Ectodermal cell (in vitro differentiated cells): ENCODE results near the gene STKLD1.
"Not testable (repeated sequence)": the region's sequence is repeated elsewhere in the genome, so short reads cannot be mapped to it uniquely, and the experiment has no call there.

Source experiments
- H3K27ac ChIP-seq: 2 replicates; pipeline ENCODE4 v1.7.0; 2013; ENCODE audit warnings: mild to moderate bottlenecking, low read depth, low read length; ENCODE audit not compliant: insufficient read depth, poor library complexity, severe bottlenecking
- H3K27me3 ChIP-seq: 2 replicates; pipeline ENCODE4 v1.7.0; 2013; ENCODE audit warnings: mild to moderate bottlenecking, low read length; ENCODE audit not compliant: insufficient read depth, control insufficient read depth, poor library complexity, severe bottlenecking
- H3K36me3 ChIP-seq: one replicate; pipeline ENCODE4 v1.7.0; 2013; ENCODE audit warnings: low read length; ENCODE audit not compliant: control insufficient read depth, insufficient read depth
- H3K4me1 ChIP-seq: one replicate; pipeline ENCODE4 v1.7.0; 2013; ENCODE audit warnings: low read length; ENCODE audit not compliant: control insufficient read depth, insufficient read depth
- H3K4me3 ChIP-seq: 2 replicates; pipeline ENCODE4 v1.7.0; 2013; ENCODE audit warnings: low read depth, low read length, control low read depth; ENCODE audit not compliant: insufficient read depth
- H3K9me3 ChIP-seq: 2 replicates; pipeline ENCODE4 v1.7.0; 2013; ENCODE audit warnings: mild to moderate bottlenecking, low read length, moderate library complexity; ENCODE audit not compliant: control insufficient read depth
- WGBS, 2 experiments: methylation state at CpG; one replicate each; pipeline ENCODE4 v1.1.7; 2013; ENCODE audit warnings: missing lambda C conversion rate in 2 of 2; 5-methylcytosine and 5-hydroxymethylcytosine counted together

The STKLD1 gene

GRCh38 chr9:133334161-133334560, 42.0 kb upstream of the STKLD1 start:
- Histone ChIP-seq H3K27me3 (no peaks in the 10 kb centered on the region), H3K9me3 (no peaks in the 10 kb centered on the region), H3K27ac (no peak overlapping the region), H3K36me3 (peaks cover 33% of the 10 kb centered on the region), H3K4me3 (no peak overlapping the region), H3K4me1 (peaks cover 11% of the 10 kb centered on the region)
- WGBS, 2 experiments: 83 to 85% methylated on average over 6 of the region's 6 CpGs

- Histone ChIP-seq H3K36me3 (peaks cover 34% of the 10 kb centered on the region), H3K4me3 (peak overlapping the region; percentile 83), H3K4me1 (peaks cover 11% of the 10 kb centered on the region)
- WGBS, 2 experiments: 86 to 89% methylated on average over 11 of the region's 11 CpGs
- not testable (repeated sequence) for H3K27me3 ChIP-seq, H3K27ac ChIP-seq, H3K9me3 ChIP-seq
These were observed 41.3 kb upstream of the STKLD1 start for GRCh38 chr9:133334888-133335287.

- 7% methylated on average over 70 of the region's 70 CpGs for WGBS, 2 experiments
- H3K4me1 ChIP-seq: peaks cover 11% of the 10 kb centered on the region
- H3K36me3 ChIP-seq: peaks cover 41% of the 10 kb centered on the region
These were observed 40.0 kb upstream of the STKLD1 start, which contains the start of gene SURF6 for GRCh38 chr9:133335924-133336811. Gene SURF6, minus strand, starts transcription at chr9:133336188. Its CDS starts 56 bp downstream, at chr9:133336132.

GRCh38 chr9:133339641-133340040, 36.5 kb upstream of the STKLD1 start:
- no peaks in the 10 kb centered on the region for H3K9me3 ChIP-seq
- WGBS, 2 experiments: 94 to 95% methylated on average over 5 of the region's 5 CpGs
- H3K4me1 ChIP-seq: peaks cover 10% of the 10 kb centered on the region
- no peak overlapping the region for H3K27ac ChIP-seq
- H3K4me3 ChIP-seq: no peak overlapping the region
- no peaks in the 10 kb centered on the region for H3K27me3 ChIP-seq
- peaks cover 43% of the 10 kb centered on the region for H3K36me3 ChIP-seq

More at GRCh38 chr9:133335924-133336811, 40.0 kb upstream of the STKLD1 start, which contains the start of gene SURF6:
- no peaks in the 10 kb centered on the region for H3K9me3 ChIP-seq
- H3K27ac ChIP-seq: no peak within 1 kb of the TSS
- no peaks in the 10 kb centered on the region for H3K27me3 ChIP-seq
- H3K4me3 ChIP-seq: peak within 1 kb of the TSS; percentile 83

- Histone ChIP-seq H3K36me3 (peaks cover 50% of the 10 kb centered on the region), H3K4me1 (peaks cover 4% of the 10 kb centered on the region), H3K27ac (no peak overlapping the region), H3K9me3 (no peaks in the 10 kb centered on the region), H3K4me3 (no peak overlapping the region), H3K27me3 (no peaks in the 10 kb centered on the region)
- WGBS, 2 experiments: 96 to 97% methylated on average over 3 of the region's 3 CpGs
These were observed 35.9 kb upstream of the STKLD1 start for GRCh38 chr9:133340256-133340655.

DNA sequence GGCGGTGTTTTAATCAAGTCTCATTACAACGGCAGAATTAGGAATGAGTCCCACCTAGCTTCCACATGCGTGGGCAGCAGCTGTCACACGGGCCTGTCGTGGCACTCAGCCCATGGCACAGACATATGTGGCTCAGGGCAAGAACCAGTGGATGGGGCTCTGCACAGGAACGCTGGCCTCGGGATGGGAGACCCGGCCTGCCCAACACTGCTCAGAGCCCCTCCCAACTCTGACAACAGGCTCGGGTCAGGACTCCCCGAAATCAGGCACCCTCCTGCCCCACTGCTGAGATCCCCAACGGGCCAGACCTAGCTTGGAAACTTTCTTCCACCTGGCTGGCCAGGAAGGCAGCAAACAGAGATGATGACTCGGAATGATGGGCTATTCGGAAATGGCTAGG, 35.2 kb upstream of the STKLD1 start:
- Histone ChIP-seq H3K4me1 (peaks cover 4% of the 10 kb centered on the region), H3K27ac (no peak overlapping the region), H3K4me3 (no peak overlapping the region), H3K36me3 (peaks cover 56% of the 10 kb centered on the region), H3K9me3 (no peaks in the 10 kb centered on the region), H3K27me3 (no peaks in the 10 kb centered on the region)
- WGBS, 2 experiments: 96% methylated on average over 13 of the region's 13 CpGs

GRCh38 chr9:133341369-133342068, 34.6 kb upstream of the STKLD1 start:
- Histone ChIP-seq H3K27me3 (no peaks in the 10 kb centered on the region), H3K36me3 (peaks cover 56% of the 10 kb centered on the region), H3K9me3 (no peaks in the 10 kb centered on the region), H3K4me1 (peaks cover 5% of the 10 kb centered on the region), H3K27ac (no peak overlapping the region), H3K4me3 (no peak overlapping the region)
- 94 to 97% methylated on average over 15 of the region's 15 CpGs for WGBS, 2 experiments

GRCh38 chr9:133342069-133342406, 34.1 kb upstream of the STKLD1 start:
- WGBS, 2 experiments: 78 to 79% methylated on average over 12 of the region's 12 CpGs
- Histone ChIP-seq H3K4me3 (no peak overlapping the region), H3K9me3 (no peaks in the 10 kb centered on the region), H3K27me3 (no peaks in the 10 kb centered on the region), H3K36me3 (peaks cover 56% of the 10 kb centered on the region), H3K4me1 (peaks cover 7% of the 10 kb centered on the region), H3K27ac (no peak overlapping the region)

DNA sequence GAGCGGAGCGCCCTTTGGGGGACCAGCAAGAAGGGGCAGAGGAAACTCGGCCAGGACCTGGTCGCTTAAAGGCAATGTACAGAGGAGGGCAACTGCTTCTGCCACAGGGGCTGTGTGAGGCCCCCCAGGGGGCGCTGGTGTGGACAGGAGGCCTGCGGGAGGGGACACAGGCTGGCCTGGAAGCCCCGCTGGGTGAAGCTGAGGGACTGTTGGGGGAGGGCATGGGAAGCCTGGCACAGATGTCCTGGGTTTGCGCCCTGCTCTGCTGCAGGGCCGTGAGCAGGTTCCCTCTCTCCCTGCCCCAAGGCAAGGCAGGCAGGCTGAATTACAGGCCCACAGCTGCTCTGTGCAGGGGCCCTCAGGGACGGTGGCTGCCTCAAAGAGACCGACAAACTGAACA, 33.6 kb upstream of the STKLD1 start:
- Histone ChIP-seq H3K27me3 (no peaks in the 10 kb centered on the region), H3K27ac (no peak overlapping the region), H3K9me3 (no peaks in the 10 kb centered on the region), H3K36me3 (peaks cover 56% of the 10 kb centered on the region), H3K4me1 (peaks cover 7% of the 10 kb centered on the region), H3K4me3 (no peak overlapping the region)
- 86% methylated on average over 11 of the region's 11 CpGs for WGBS, 2 experiments

DNA sequence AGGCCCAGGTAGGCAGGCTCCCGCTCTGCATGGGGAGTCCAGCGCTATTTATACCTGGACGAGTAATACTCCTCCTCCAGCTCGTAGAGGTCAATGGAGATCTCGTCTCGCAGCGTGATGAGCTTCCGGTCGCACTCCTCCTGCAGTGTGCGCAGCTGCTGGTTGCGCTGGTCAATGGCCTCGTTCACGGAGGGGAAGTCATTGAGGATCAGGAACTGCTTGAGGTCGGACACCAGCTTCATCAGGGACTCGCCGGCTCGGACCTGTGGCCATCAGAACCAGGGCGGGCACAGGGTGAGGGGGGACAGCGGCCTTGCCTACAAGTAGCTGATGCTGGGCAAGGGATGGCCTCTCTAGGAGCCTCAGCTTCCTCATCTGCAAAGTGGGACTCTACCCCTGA, 32.1 kb upstream of the STKLD1 start:
- peaks cover 56% of the 10 kb centered on the region for H3K36me3 ChIP-seq
- no peak overlapping the region for H3K4me3 ChIP-seq
- H3K9me3 ChIP-seq: no peaks in the 10 kb centered on the region
- H3K4me1 ChIP-seq: peaks cover 7% of the 10 kb centered on the region
- H3K27me3 ChIP-seq: no peaks in the 10 kb centered on the region
- WGBS, 2 experiments: 96 to 97% methylated on average over 19 of the region's 19 CpGs
- no peak overlapping the region for H3K27ac ChIP-seq
